HepG2 (cell line): ENCODE results near the gene MEPE. TPM values are rescaled to one million over a fixed set of nuclear protein-coding genes. Genes with fewer than 3 reads are reported as not detected.

Experiments used
- ATAC-seq: fragments of 200-7000 bp; cut with Tn5 transposase; 3 replicates; pipeline ENCODE4 v1.9.1; 2020; ENCODE audit warnings: mild to moderate bottlenecking, moderate library complexity
- BruUV-seq: library from RNA; stranded (reverse); fragments of 400-500 nt; replicated peaks from 2 replicates; lab custom pipeline; 2021; lab: Mats Ljungman, UMichigan
- CTCF ChIA-PET: fragments of 300-600 bp; formaldehyde crosslinking; extraction: SDS; loops from one replicate; lab custom pipeline; 2021; ENCODE audit warnings: low total read pairs, inconsistent platforms, low intra/inter-chr PET ratio; lab: Yijun Ruan, JAX
- POLR2A ChIA-PET: fragments of 350-600 bp; sonication (Branson Sonifier 250); formaldehyde crosslinking; loops from one replicate; lab custom pipeline; 2020; ENCODE audit warnings: antibody characterized with exemption, inconsistent platforms; lab: Yijun Ruan, JAX
- DNase-seq: peaks from one replicate; pipeline ENCODE4 v3.0.0-alpha.2; 2015; ENCODE audit warnings: low spot score
- FAIRE-seq: peaks from 3 replicates; lab custom pipeline; 2011; peaks lifted over from hg19 to GRCh38; lab: Jason Lieb, UNC
- H2AFZ ChIP-seq: one replicate; pipeline ENCODE4 v1.6.1; 2011; ENCODE audit warnings: low read length, inconsistent platforms
- H3K27ac ChIP-seq: fragments of 300-600 bp; 3 replicates; pipeline ENCODE4 v1.8.0; 2011; ENCODE audit warnings: mixed run types, mild to moderate bottlenecking, mixed read lengths, low read length, inconsistent platforms; ENCODE audit not compliant: insufficient read depth; ENCODE audit errors: extremely low read length
- H3K27me3 ChIP-seq, 2 experiments: fragments of 200-600 bp in 1 of 2; 2 replicates in 1 of 2; 3 replicates in 1 of 2; pipeline versions ENCODE4 v1.6.0 to v1.8.0; 2011; ENCODE audit warnings: low read length in 2 of 2, mild to moderate bottlenecking in 2 of 2, moderate library complexity in 2 of 2, inconsistent platforms in 1 of 2; ENCODE audit not compliant: insufficient read depth in 2 of 2, control insufficient read depth in 1 of 2
- H3K36me3 ChIP-seq, 2 experiments: fragments of 200-600 bp in 1 of 2; replicated peaks in 1 of 2; 2 replicates in 1 of 2; 3 replicates in 1 of 2; pipeline versions ENCODE4 v1.5.1 to v1.8.0; 2011; ENCODE audit warnings: low read length in 2 of 2, inconsistent platforms in 1 of 2; ENCODE audit not compliant: insufficient read depth in 2 of 2, control insufficient read depth in 1 of 2
- H3K4me1 ChIP-seq: 2 replicates; pipeline ENCODE4 v1.5.1; 2012; ENCODE audit warnings: low read length, inconsistent platforms; ENCODE audit not compliant: insufficient read depth
- H3K4me2 ChIP-seq: 2 replicates; pipeline ENCODE4 v1.6.0; 2011; ENCODE audit warnings: low read depth, low read length, inconsistent platforms
- H3K4me3 ChIP-seq, 3 experiments: fragments of 200-600 bp in 1 of 3; sonication (generic), shearing (Covaris generic) in 1 of 3; replicated peaks in 1 of 3; 2 replicates each; pipeline ENCODE4 v1.5.1; 2011 to 2016; ENCODE audit warnings: low read length in 3 of 3, inconsistent platforms in 2 of 3, low read depth in 2 of 3, mild to moderate bottlenecking in 2 of 3, control low read depth in 1 of 3, mixed read lengths in 1 of 3; ENCODE audit not compliant: insufficient read depth in 1 of 3
- H3K79me2 ChIP-seq: one replicate; pipeline ENCODE4 v1.6.1; 2011; ENCODE audit warnings: low read length, inconsistent platforms; ENCODE audit not compliant: insufficient read depth
- H3K9ac ChIP-seq: 2 replicates; pipeline ENCODE4 v1.6.0; 2011; ENCODE audit warnings: mild to moderate bottlenecking, low read depth, low read length, inconsistent platforms; ENCODE audit not compliant: insufficient read depth
- H3K9me3 ChIP-seq: 2 replicates; pipeline ENCODE4 v1.5.1; 2012; ENCODE audit warnings: mild to moderate bottlenecking, low read length
- H4K20me1 ChIP-seq: 2 replicates; pipeline ENCODE4 v1.6.0; 2011; ENCODE audit warnings: inconsistent platforms, mild to moderate bottlenecking, low read length, moderate library complexity; ENCODE audit not compliant: insufficient read depth
- ERF ChIP-seq: IDR thresholded peaks from 2 replicates; pipeline ENCODE4 v1.6.1; 2018; ENCODE audit warnings: missing biosample characterization, missing genetic modification reagents
- MAF1 ChIP-seq: sonication (generic); formaldehyde crosslinking; IDR thresholded peaks from 2 replicates; pipeline ENCODE4 v1.5.0; 2020; ENCODE audit warnings: missing genetic modification reagents, borderline replicate concordance
- SP1 ChIP-seq, 2 experiments: fragments of 450-650 bp in 1 of 2; sonication (generic) in 1 of 2; formaldehyde crosslinking in 1 of 2; IDR thresholded peaks; 2 replicates each; pipeline versions ENCODE4 v1.4.0 to v1.6.1; 2016 to 2020; ENCODE audit warnings: missing genetic modification reagents in 1 of 2
- STAG1 ChIP-seq: sonication (generic); formaldehyde crosslinking; IDR thresholded peaks from 2 replicates; pipeline ENCODE4 v1.4.0; 2020; ENCODE audit warnings: missing genetic modification reagents
- ZFP37 ChIP-seq: sonication (generic); formaldehyde crosslinking; IDR thresholded peaks from 2 replicates; pipeline ENCODE4 v1.4.0; 2020; ENCODE audit warnings: missing genetic modification reagents, borderline replicate concordance
- ZNF142 ChIP-seq: sonication (generic); formaldehyde crosslinking; IDR thresholded peaks from 2 replicates; pipeline ENCODE4 v1.4.0; 2020; ENCODE audit warnings: missing genetic modification reagents
- ZNF3 ChIP-seq: IDR thresholded peaks from 2 replicates; pipeline ENCODE4 v1.7.0; 2017; ENCODE audit warnings: inconsistent platforms
- ZNF569 ChIP-seq: sonication (generic); formaldehyde crosslinking; IDR thresholded peaks from 2 replicates; pipeline ENCODE4 v1.5.0; 2020; ENCODE audit warnings: mild to moderate bottlenecking, missing genetic modification reagents, moderate library complexity, borderline replicate concordance
- ZNF570 ChIP-seq: sonication (generic); formaldehyde crosslinking; IDR thresholded peaks from 2 replicates; pipeline ENCODE4 v1.4.0; 2020; ENCODE audit warnings: mild to moderate bottlenecking, missing genetic modification reagents, borderline replicate concordance
- WGBS: methylation state at CpG from one replicate; pipeline ENCODE4 v1.1.6; 2017; ENCODE audit warnings: low lambda C conversion rate; 5-methylcytosine and 5-hydroxymethylcytosine counted together
- in situ Hi-C: cut with HindIII; loops from 2 replicates; pipeline ENCODE4 v1.10.0; 2017; ENCODE audit warnings: low pct_unique_long_range_greater_than_20kb; ENCODE audit not compliant: extremely low pct_ligation_motif_present
- intact Hi-C: fragments of 100-400 bp; cut with micrococcal nuclease; formaldehyde crosslinking; loops from one replicate; pipeline ENCODE4 v1.10.0; 2022; ENCODE audit not compliant: unreplicated experiment
- polyA plus RNA-seq, 8 experiments: library from polyadenylated mRNA; depleted of rRNA in 3 of 8; stranded (reverse) in 7 of 8; unstranded in 1 of 8; fragments of >200 nt; fragmentation: Illumina TruSeq in 4 of 8; extraction: Trizol in 4 of 8; gene quantifications; 2 replicates each; pipeline versions ENCODE4 v1.2.1 to v1.2.3, GENCODE V29; 2011 to 2016; ENCODE audit warnings: low read depth in 4 of 8, missing spikeins in 1 of 8, mixed read lengths in 1 of 8; ENCODE audit not compliant: insufficient read depth in 1 of 8
- total RNA-seq, 5 experiments: library from RNA; depleted of rRNA; stranded (reverse); fragments of >200 nt; fragmentation: Illumina TruSeq; extraction: Trizol; gene quantifications; 2 replicates each; pipeline ENCODE4 v1.2.3, GENCODE V29; 2016; ENCODE audit warnings: low read depth in 1 of 5
- TF ChIP-seq, protein P1 (sequence below): IDR thresholded peaks from 2 replicates; pipeline ENCODE4 v1.6.1; 2016; ENCODE audit warnings: mild to moderate bottlenecking

MEPE gene
- total and polyA plus RNA-seq, 2 of the 13 experiments (the other 11 are each of a cell fraction or from before 2014, with no cell fraction given): 0.04 TPM; not detected in 1

GRCh38 chr4:87839592-87839946 is 6.8 kb downstream of the MEPE start:
- TF ChIP-seq ERF (CRISPR knock-in tag) (no peak), ZNF569 (no peak), SP1 (IDR thresholded peaks at IDR 0.05) (no peak), SP1 (CRISPR knock-in tag; IDR thresholded peaks at IDR 0.05) (no peak), ZNF3 (CRISPR knock-in tag) (no peak)
- 0% methylated on average over 1 of the region's 1 CpG for WGBS
- Histone ChIP-seq H3K9me3 (no peaks in the 10 kb centered on the region), H3K27ac (no peak overlapping the region), H3K79me2 (no peaks in the 10 kb centered on the region), H3K9ac (no peak overlapping the region), H3K4me1 (no peaks in the 10 kb centered on the region), H2AFZ (no peak overlapping the region), H3K4me2 (no peak overlapping the region), H4K20me1 (no peaks in the 10 kb centered on the region), H3K4me3 (no peak overlapping the region), H3K27me3 (peaks cover 0 to 21% of the 10 kb centered on the region in 2 experiments; a peak in 1 of 5 replicates), H3K36me3 (no peaks in the 10 kb centered on the region)
- in situ Hi-C loops: loop anchor here (5.0 to 25.0 kb wide), 2 partner anchors 157 to 577 kb away; no protein-coding TSS in a partner anchor
- no peak for ATAC-seq
- DNase-seq: no peak
- POLR2A ChIA-PET: no interaction called here
- CTCF ChIA-PET: interaction anchor here (0.6 to 4.2 kb wide), 3 partner anchors 124 to 160 kb away, joined by 3 to 39 read pairs (median 4); no protein-coding TSS in a partner anchor
- intact Hi-C loops: loop anchor here (5.0 kb wide), 1 partner anchor 227 kb away; no protein-coding TSS in a partner anchor
- no TSS peak for BruUV-seq
- FAIRE-seq: no peak

- H3K27ac ChIP-seq: no peak overlapping the region
- no peak for DNase-seq
- no peak for FAIRE-seq
- H4K20me1 ChIP-seq: no peaks in the 10 kb centered on the region
- CTCF ChIA-PET: interaction anchor here (1.4 to 4.2 kb wide), 2 partner anchors 158 to 161 kb away, joined by 4 to 39 read pairs; no protein-coding TSS in a partner anchor
- H2AFZ ChIP-seq: no peak overlapping the region
- intact Hi-C loops (no loop called here), in situ Hi-C loops (loop anchor here (10.0 to 25.0 kb wide), 2 partner anchors 295 to 578 kb away; no protein-coding TSS in a partner anchor)
- no peaks in the 10 kb centered on the region for H3K9me3 ChIP-seq
- H3K36me3 ChIP-seq: no peaks in the 10 kb centered on the region
- H3K9ac ChIP-seq: no peak overlapping the region
- POLR2A ChIA-PET: no interaction called here
- H3K4me2 ChIP-seq: no peak overlapping the region
- no peaks in the 10 kb centered on the region for H3K4me1 ChIP-seq
- H3K27me3 ChIP-seq: peaks cover 0 to 21% of the 10 kb centered on the region in 2 experiments; a peak in 1 of 5 replicates
- H3K79me2 ChIP-seq: no peaks in the 10 kb centered on the region
- no TSS peak for BruUV-seq
- H3K4me3 ChIP-seq: no peak overlapping the region
- WGBS: 14% methylated on average over 3 of the region's 3 CpGs
- ATAC-seq: no peak
- TF ChIP-seq ZNF142 (CRISPR knock-in tag): no peak
- TF ChIP-seq STAG1: no peak
- no peak for TF ChIP-seq ZNF570 (CRISPR knock-in tag)
- TF ChIP-seq ZFP37: no peak
- TF ChIP-seq, protein P1, sequence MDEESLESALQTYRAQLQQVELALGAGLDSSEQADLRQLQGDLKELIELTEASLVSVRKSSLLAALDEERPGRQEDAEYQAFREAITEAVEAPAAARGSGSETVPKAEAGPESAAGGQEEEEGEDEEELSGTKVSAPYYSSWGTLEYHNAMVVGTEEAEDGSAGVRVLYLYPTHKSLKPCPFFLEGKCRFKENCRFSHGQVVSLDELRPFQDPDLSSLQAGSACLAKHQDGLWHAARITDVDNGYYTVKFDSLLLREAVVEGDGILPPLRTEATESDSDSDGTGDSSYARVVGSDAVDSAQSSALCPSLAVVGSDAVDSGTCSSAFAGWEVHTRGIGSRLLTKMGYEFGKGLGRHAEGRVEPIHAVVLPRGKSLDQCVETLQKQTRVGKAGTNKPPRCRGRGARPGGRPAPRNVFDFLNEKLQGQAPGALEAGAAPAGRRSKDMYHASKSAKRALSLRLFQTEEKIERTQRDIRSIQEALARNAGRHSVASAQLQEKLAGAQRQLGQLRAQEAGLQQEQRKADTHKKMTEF: no peak
- no peak for TF ChIP-seq MAF1 (CRISPR knock-in tag)
These were observed 7.4 kb downstream of the MEPE start for GRCh38 chr4:87840149-87840548.
